ENCODE data around the gene PRPF40A.

GRCh38 chr2:152655880-152656279, 61.4 kb downstream of the PRPF40A start:
- TF ChIP-seq CTCF (IDR thresholded peaks at IDR 0.05; ENCODE audit: low read depth, low read length), result no peak
- TF ChIP-seq EZH2phosphoT487 (IDR thresholded peaks at IDR 0.05; ENCODE audit: low read depth), result no peak

Data from OCI-LY3 (cell line).